HEK293T (cell line): Measurements from ENCODE around the gene KRTAP3-2.

ENCODE experiments used
- ARNT ChIP-seq: fragments of 450-650 bp; IDR thresholded peaks from 2 replicates; pipeline ENCODE4 v1.6.1; 2017; ENCODE audit warnings: mild to moderate bottlenecking
- CTBP1 ChIP-seq: fragments of 450-650 bp; IDR thresholded peaks from 2 replicates; pipeline ENCODE4 v1.6.1; 2016; ENCODE audit warnings: borderline replicate concordance
- FOXA1 ChIP-seq: fragments of 450-650 bp; IDR thresholded peaks from 2 replicates; pipeline ENCODE4 v1.6.1; 2016; ENCODE audit warnings: mild to moderate bottlenecking
- FOXK2 ChIP-seq: fragments of 450-650 bp; IDR thresholded peaks from 2 replicates; pipeline ENCODE4 v1.6.1; 2016; ENCODE audit warnings: mild to moderate bottlenecking
- FOXM1 ChIP-seq: fragments of 450-650 bp; IDR thresholded peaks from 2 replicates; pipeline ENCODE4 v1.6.1; 2017; ENCODE audit warnings: mild to moderate bottlenecking, borderline replicate concordance
- HDGF ChIP-seq: fragments of 450-650 bp; IDR thresholded peaks from 2 replicates; pipeline ENCODE4 v1.6.1; 2017; ENCODE audit warnings: antibody characterized with exemption, borderline replicate concordance
- L3MBTL2 ChIP-seq: fragments of 450-650 bp; conservative IDR thresholded peaks from 2 replicates; pipeline ENCODE4 v1.6.1; 2016; ENCODE audit warnings: mild to moderate bottlenecking
- LEF1 ChIP-seq: fragments of 450-650 bp; IDR thresholded peaks from 2 replicates; pipeline ENCODE4 v1.6.1; 2017; ENCODE audit warnings: mild to moderate bottlenecking, borderline replicate concordance
- PKNOX1 ChIP-seq: fragments of 450-650 bp; IDR thresholded peaks from 2 replicates; pipeline ENCODE4 v1.6.1; 2016
- TARDBP ChIP-seq: fragments of 450-650 bp; IDR thresholded peaks from 2 replicates; pipeline ENCODE4 v1.6.1; 2016
- ZNF384 ChIP-seq: fragments of 450-650 bp; IDR thresholded peaks from 2 replicates; pipeline ENCODE4 v1.6.1; 2016

DNA sequence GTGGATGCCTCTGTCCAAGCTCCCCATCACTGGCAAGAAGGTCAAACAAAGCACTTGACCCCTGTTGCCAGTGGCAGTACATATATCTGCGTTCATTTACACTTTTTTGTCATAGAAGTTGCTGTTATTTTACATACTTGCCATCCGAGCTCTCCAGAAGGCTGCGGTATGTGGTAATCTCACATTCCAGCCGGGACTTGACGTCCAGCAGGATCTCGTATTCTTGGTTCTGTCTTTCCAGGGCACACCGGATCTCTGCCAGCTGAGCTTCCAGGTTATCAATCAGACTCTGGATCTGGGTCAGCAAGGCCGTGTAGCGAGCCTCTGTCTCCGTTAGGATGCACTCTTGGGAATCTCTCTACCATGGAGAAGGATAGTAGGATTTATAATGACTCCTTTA lies 39.6 kb downstream of the KRTAP3-2 start:
- TF ChIP-seq FOXM1 (no peak), FOXA1 (no peak), ARNT (no peak), FOXK2 (no peak), ZNF384 (no peak), PKNOX1 (no peak), CTBP1 (no peak), HDGF (no peak), TARDBP (no peak), L3MBTL2 (no peak), LEF1 (no peak)
